Activated CD8-positive, alpha-beta T cell treated with anti-CD3 and anti-CD28 coated beads for 36 hours (primary cell): Measurements from ENCODE around the gene PNPLA1. TPM values are rescaled to one million over a fixed set of nuclear protein-coding genes. Genes with fewer than 3 reads are reported as not detected.

ENCODE experiments used
- ATAC-seq: fragments of 200-7000 bp; cut with Tn5 transposase; one replicate; pipeline ENCODE4 v1.10.0; 2021; ENCODE audit warnings: mild to moderate bottlenecking, moderate library complexity
- CTCF ChIA-PET: fragments of 350-600 bp; sonication (Branson Sonifier 250); formaldehyde crosslinking; loops from one replicate; lab custom pipeline; 2021; ENCODE audit warnings: antibody characterized with exemption; lab: Charles Lee
- POLR2A ChIA-PET: fragments of 350-600 bp; sonication (Branson Sonifier 250); formaldehyde crosslinking; loops from one replicate; lab custom pipeline; 2021; ENCODE audit warnings: antibody characterized with exemption; lab: Charles Lee
- DNase-seq: peaks from one replicate; pipeline ENCODE4 v3.0.0-alpha.2; 2020
- H3K27ac Mint-ChIP-seq: one replicate; pipeline ENCODE4 v1.8.0; 2021; ENCODE audit warnings: mild to moderate bottlenecking, mixed read lengths
- H3K27me3 Mint-ChIP-seq: one replicate; pipeline ENCODE4 v1.8.0; 2021; ENCODE audit warnings: mixed read lengths
- H3K36me3 Mint-ChIP-seq: one replicate; pipeline ENCODE4 v1.8.0; 2021; ENCODE audit warnings: low read depth, mixed read lengths
- H3K4me1 Mint-ChIP-seq: one replicate; pipeline ENCODE4 v1.8.0; 2021; ENCODE audit warnings: low read depth, mixed read lengths
- H3K4me3 Mint-ChIP-seq: one replicate; pipeline ENCODE4 v1.8.0; 2021; ENCODE audit warnings: mild to moderate bottlenecking, moderate library complexity, mixed read lengths
- H3K9me3 Mint-ChIP-seq: one replicate; pipeline ENCODE4 v1.8.0; 2021; ENCODE audit warnings: mixed read lengths
- intact Hi-C: fragments of 100-400 bp; cut with micrococcal nuclease; formaldehyde crosslinking; loops from one replicate; pipeline ENCODE4 v1.10.0; 2022
- total RNA-seq, 2 experiments: library from RNA; stranded (reverse); gene quantifications; one replicate each; pipeline ENCODE4 v1.2.3, GENCODE V29; 2021
- TF ChIP-seq, protein P1 (sequence below): fragments of 200-600 bp; IDR thresholded peaks from one replicate; pipeline ENCODE4 v1.8.0; 2022; ENCODE audit warnings: antibody characterized with exemption, mild to moderate bottlenecking

Gene PNPLA1
- total RNA-seq, 2 experiments from 2014 or later = not detected

DNA sequence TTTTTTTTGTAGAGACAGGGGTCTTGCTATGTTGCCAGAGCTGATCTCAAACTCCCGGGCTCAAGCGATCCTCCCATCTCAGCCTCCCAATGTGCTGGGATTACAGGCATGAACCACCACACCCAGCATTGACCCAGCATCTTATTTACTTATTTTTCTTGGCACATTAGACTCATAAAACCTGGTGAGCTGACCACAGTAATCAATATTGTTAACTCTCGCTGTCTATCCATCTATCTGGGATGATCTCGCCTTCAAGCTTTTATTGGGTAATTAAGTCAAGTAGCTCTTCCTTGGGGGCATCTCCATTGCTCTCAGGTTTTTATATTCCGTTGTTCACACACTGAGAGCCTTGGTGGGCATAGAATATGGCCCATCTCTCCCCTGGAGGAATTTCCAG lies 17.0 kb downstream of the PNPLA1 start:
- Mint-ChIP-seq H3K4me1 (peaks cover 9% of the 10 kb centered on the region), H3K27me3 (peaks cover 30% of the 10 kb centered on the region), H3K4me3 (no peak overlapping the region), H3K36me3 (no peaks in the 10 kb centered on the region), H3K27ac (no peak overlapping the region), H3K9me3 (no peaks in the 10 kb centered on the region)
- ATAC-seq = no peak
- TF ChIP-seq, protein P1, sequence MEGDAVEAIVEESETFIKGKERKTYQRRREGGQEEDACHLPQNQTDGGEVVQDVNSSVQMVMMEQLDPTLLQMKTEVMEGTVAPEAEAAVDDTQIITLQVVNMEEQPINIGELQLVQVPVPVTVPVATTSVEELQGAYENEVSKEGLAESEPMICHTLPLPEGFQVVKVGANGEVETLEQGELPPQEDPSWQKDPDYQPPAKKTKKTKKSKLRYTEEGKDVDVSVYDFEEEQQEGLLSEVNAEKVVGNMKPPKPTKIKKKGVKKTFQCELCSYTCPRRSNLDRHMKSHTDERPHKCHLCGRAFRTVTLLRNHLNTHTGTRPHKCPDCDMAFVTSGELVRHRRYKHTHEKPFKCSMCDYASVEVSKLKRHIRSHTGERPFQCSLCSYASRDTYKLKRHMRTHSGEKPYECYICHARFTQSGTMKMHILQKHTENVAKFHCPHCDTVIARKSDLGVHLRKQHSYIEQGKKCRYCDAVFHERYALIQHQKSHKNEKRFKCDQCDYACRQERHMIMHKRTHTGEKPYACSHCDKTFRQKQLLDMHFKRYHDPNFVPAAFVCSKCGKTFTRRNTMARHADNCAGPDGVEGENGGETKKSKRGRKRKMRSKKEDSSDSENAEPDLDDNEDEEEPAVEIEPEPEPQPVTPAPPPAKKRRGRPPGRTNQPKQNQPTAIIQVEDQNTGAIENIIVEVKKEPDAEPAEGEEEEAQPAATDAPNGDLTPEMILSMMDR = no peak
- CTCF ChIA-PET = interaction anchor here (0.9 to 1.7 kb wide), 2 partner anchors 15 to 92 kb away, joined by 3 to 8 read pairs; no protein-coding TSS in a partner anchor
- intact Hi-C loops = no loop called here
- POLR2A ChIA-PET = no interaction called here
- DNase-seq = no peak

DNA sequence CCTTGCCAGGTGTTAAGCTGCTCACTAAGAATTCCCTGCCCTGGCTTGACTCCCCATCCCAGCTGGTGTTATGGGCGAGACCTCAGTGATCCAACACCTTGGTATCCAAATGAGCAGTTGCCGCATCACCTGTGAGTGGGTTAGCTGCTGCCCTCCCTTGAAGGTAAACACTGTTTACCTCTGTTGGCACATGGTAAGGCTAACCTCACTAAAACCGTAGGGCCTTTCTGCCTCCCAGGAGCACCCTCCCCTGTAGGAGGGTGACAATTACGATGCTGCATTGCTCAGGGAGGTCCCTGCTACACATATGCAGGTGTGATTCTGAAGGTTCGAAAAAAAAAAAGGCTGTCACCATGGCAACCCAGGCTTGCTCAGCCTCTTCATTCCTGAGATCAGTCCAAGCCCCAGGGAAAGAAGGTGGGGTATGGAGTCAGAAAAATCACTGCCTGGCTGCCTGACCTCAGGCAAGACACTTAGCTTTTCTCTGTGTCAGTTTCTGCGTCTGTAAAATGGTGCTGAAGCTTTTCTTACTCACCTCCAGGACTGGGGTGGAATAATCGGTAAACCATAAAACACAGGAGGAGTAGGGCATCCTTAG lies 19.5 kb downstream of the PNPLA1 start:
- no peak overlapping the region for H3K4me3 Mint-ChIP-seq
- H3K27me3 Mint-ChIP-seq = peaks cover 18% of the 10 kb centered on the region
- H3K9me3 Mint-ChIP-seq = no peaks in the 10 kb centered on the region
- no peak for ATAC-seq
- H3K36me3 Mint-ChIP-seq = no peaks in the 10 kb centered on the region
- DNase-seq = no peak
- intact Hi-C loops = no loop called here
- no peak overlapping the region for H3K27ac Mint-ChIP-seq
- ChIA-PET POLR2A (no interaction called here), CTCF (interaction anchor here (0.6 to 5.0 kb wide), 5 partner anchors 11 to 411 kb away, joined by 3 to 25 read pairs (median 3); no protein-coding TSS in a partner anchor)
- peaks cover 9% of the 10 kb centered on the region for H3K4me1 Mint-ChIP-seq
- TF ChIP-seq, protein P1 = no peak

DNA sequence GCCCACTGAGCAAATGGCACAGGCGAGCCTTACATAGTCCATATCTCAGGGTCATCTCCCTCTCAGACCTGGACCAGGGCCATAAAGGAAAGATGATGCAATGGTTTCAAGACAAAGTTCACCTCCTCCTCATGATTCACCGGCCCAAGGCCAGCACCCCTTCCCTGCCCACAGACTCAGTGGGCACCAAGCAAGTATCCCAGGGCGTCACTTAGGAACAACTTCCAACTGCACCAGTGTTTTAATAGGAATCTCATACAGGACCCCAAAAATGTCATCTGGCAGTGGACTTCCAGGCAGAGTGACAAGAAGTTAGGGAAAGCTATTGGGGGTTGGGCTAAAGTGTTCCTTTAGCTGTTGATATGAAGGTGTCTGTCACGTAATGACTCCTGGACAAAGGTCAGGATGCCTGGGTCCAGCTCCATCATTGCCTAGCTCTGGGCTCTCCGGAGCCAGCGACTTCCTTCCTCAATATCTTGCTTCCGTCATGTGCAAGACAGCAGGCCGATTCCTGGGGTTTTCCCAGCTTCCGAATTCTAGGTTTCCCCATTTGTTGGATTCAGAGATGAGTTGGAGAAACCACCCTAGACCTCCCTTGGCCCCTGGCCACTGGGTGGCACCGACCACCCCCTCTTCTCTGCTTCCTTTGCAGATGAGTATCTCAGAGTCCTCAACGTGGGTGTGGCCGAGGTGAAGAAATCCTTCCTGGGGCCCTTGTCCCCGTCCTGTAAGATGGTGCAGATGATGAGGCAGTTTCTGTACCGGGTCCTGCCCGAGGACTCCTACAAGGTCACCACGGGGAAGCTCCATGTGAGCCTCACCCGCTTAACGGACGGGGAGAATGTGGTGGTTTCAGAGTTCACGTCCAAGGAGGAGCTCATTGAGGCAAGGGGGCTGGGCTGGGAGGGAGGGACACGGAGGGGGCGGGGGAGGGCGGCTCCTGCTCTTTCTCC lies 21.1 kb downstream of the PNPLA1 start:
- ATAC-seq (no peak), DNase-seq (peak; percentile 6)
- Mint-ChIP-seq H3K9me3 (no peaks in the 10 kb centered on the region), H3K4me1 (peaks cover 7% of the 10 kb centered on the region), H3K4me3 (no peak overlapping the region), H3K27me3 (peaks cover 4% of the 10 kb centered on the region), H3K36me3 (no peaks in the 10 kb centered on the region), H3K27ac (no peak overlapping the region)
- intact Hi-C loops = no loop called here
- POLR2A ChIA-PET = no interaction called here
- TF ChIP-seq, protein P1 = no peak
- CTCF ChIA-PET = interaction anchor here (1.0 to 5.0 kb wide), 2 partner anchors 10 to 11 kb away, joined by 3 to 25 read pairs; no protein-coding TSS in a partner anchor

DNA sequence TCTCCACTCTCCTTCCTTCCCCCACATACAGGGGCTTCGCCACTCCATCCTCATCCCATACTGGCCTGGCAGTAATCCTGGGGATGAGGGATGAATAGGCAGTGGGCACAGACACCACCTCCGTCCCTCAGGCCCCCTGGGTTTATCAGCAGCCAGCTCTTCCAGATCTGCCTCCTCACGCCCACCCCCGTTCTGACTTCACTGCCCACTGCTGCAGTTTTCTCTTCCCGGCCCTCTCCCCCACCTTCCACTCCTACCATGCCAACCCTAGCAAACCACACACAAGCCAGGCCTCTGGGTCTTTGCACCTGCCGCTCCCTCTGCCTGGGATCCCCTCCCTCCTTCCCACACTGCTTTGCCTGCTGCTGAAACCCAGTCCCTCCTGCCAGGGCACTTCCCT lies 22.3 kb downstream of the PNPLA1 start:
- Mint-ChIP-seq H3K4me3 (no peak overlapping the region), H3K27ac (no peak overlapping the region), H3K4me1 (peaks cover 7% of the 10 kb centered on the region), H3K9me3 (no peaks in the 10 kb centered on the region), H3K27me3 (no peaks in the 10 kb centered on the region), H3K36me3 (no peaks in the 10 kb centered on the region)
- CTCF ChIA-PET = interaction anchor here (0.9 to 5.0 kb wide), 2 partner anchors 10 to 300 kb away, joined by 3 to 25 read pairs; no protein-coding TSS in a partner anchor
- no peak for ATAC-seq
- no peak for DNase-seq
- intact Hi-C loops = no loop called here
- TF ChIP-seq, protein P1 = no peak
- POLR2A ChIA-PET = no interaction called here
